ENCODE results near the gene SMIM10L2A. TPM values are rescaled to one million over a fixed set of nuclear protein-coding genes. Genes with fewer than 3 reads are reported as not detected.

SMIM10L2A gene
- total RNA-seq, 3 donors from 2014 or later = 0.39 to 1.1 (median 0.58) TPM

- DNase-seq (no peak), ATAC-seq (no peak)
- Histone ChIP-seq H3K36me3 (ENCODE audit: low read depth) (no peaks in the 10 kb centered on the region), H3K9me3 (no peaks in the 10 kb centered on the region), H3K4me1 (ENCODE audit: low read depth) (no peaks in the 10 kb centered on the region), H3K4me3 (no peak overlapping the region)
- no peak for TF ChIP-seq CTCF (IDR thresholded peaks at IDR 0.05)
- intact Hi-C loops (cut with DNase I, micrococcal nuclease) = no loop called here
Observed at GRCh38 chrX:135436456-135436855, 14.7 kb downstream of the SMIM10L2A start.

GRCh38 chrX:135436966-135437866, 15.5 kb downstream of the SMIM10L2A start:
- H3K36me3 ChIP-seq (ENCODE audit: low read depth) = no peaks in the 10 kb centered on the region
- H3K4me1 ChIP-seq (ENCODE audit: low read depth) = no peaks in the 10 kb centered on the region
- DNase-seq = no peak
- intact Hi-C loops (cut with DNase I, micrococcal nuclease) = no loop called here
- no peak overlapping the region for H3K4me3 ChIP-seq
- no peak for TF ChIP-seq CTCF (IDR thresholded peaks at IDR 0.05)
- ATAC-seq = no peak
- H3K9me3 ChIP-seq = no peaks in the 10 kb centered on the region

GRCh38 chrX:135437867-135438733, 16.4 kb downstream of the SMIM10L2A start:
- H3K4me1 ChIP-seq (ENCODE audit: low read depth) = no peaks in the 10 kb centered on the region
- DNase-seq (no peak), ATAC-seq (peak; percentile 29)
- no peak overlapping the region for H3K4me3 ChIP-seq
- H3K9me3 ChIP-seq = no peaks in the 10 kb centered on the region
- H3K36me3 ChIP-seq (ENCODE audit: low read depth) = no peaks in the 10 kb centered on the region
- TF ChIP-seq CTCF (IDR thresholded peaks at IDR 0.05) = no peak
- intact Hi-C loops (cut with DNase I, micrococcal nuclease) = no loop called here

GRCh38 chrX:135438734-135439043, 16.9 kb downstream of the SMIM10L2A start:
- Histone ChIP-seq H3K4me3 (no peak overlapping the region), H3K36me3 (ENCODE audit: low read depth) (no peaks in the 10 kb centered on the region), H3K4me1 (ENCODE audit: low read depth) (no peaks in the 10 kb centered on the region), H3K9me3 (no peaks in the 10 kb centered on the region)
- no peak for ATAC-seq
- TF ChIP-seq CTCF (IDR thresholded peaks at IDR 0.05) = no peak
- intact Hi-C loops (cut with DNase I, micrococcal nuclease) = no loop called here
- no peak for DNase-seq

GRCh38 chrX:135449637-135450550, 28.1 kb downstream of the SMIM10L2A start:
- intact Hi-C loops (cut with DNase I, micrococcal nuclease) = no loop called here
- H3K36me3 ChIP-seq (ENCODE audit: low read depth) = no peaks in the 10 kb centered on the region
- DNase-seq = no peak

More at GRCh38 chrX:135449637-135450550, 28.1 kb downstream of the SMIM10L2A start:
- no peak for ATAC-seq
- no peaks in the 10 kb centered on the region for H3K4me1 ChIP-seq (ENCODE audit: low read depth)
- no peak overlapping the region for H3K4me3 ChIP-seq
- TF ChIP-seq CTCF (IDR thresholded peaks at IDR 0.05) = no peak
- H3K9me3 ChIP-seq = no peaks in the 10 kb centered on the region

Measured in mucosa of descending colon (tissue), 3 donors.